HepG2 (cell line): ENCODE results near the gene PLCB4. TPM values are rescaled to one million over a fixed set of nuclear protein-coding genes. Genes with fewer than 3 reads are reported as not detected.

Experiments
- ATAC-seq: fragments of 200-7000 bp; cut with Tn5 transposase; 3 replicates; pipeline ENCODE4 v1.9.1; 2020; ENCODE audit warnings: mild to moderate bottlenecking, moderate library complexity
- BruUV-seq: library from RNA; stranded (reverse); fragments of 400-500 nt; replicated peaks from 2 replicates; lab custom pipeline; 2021; lab: Mats Ljungman, UMichigan
- CTCF ChIA-PET: fragments of 300-600 bp; formaldehyde crosslinking; extraction: SDS; loops from one replicate; lab custom pipeline; 2021; ENCODE audit warnings: low total read pairs, inconsistent platforms, low intra/inter-chr PET ratio; lab: Yijun Ruan, JAX
- POLR2A ChIA-PET: fragments of 350-600 bp; sonication (Branson Sonifier 250); formaldehyde crosslinking; loops from one replicate; lab custom pipeline; 2020; ENCODE audit warnings: antibody characterized with exemption, inconsistent platforms; lab: Yijun Ruan, JAX
- DNase-seq: peaks from one replicate; pipeline ENCODE4 v3.0.0-alpha.2; 2015; ENCODE audit warnings: low spot score
- FAIRE-seq: peaks from 3 replicates; lab custom pipeline; 2011; peaks lifted over from hg19 to GRCh38; lab: Jason Lieb, UNC
- H2AFZ ChIP-seq: one replicate; pipeline ENCODE4 v1.6.1; 2011; ENCODE audit warnings: low read length, inconsistent platforms
- H3K27ac ChIP-seq: fragments of 300-600 bp; 3 replicates; pipeline ENCODE4 v1.8.0; 2011; ENCODE audit warnings: mixed run types, mild to moderate bottlenecking, mixed read lengths, low read length, inconsistent platforms; ENCODE audit not compliant: insufficient read depth; ENCODE audit errors: extremely low read length
- H3K27me3 ChIP-seq, 2 experiments: fragments of 200-600 bp in 1 of 2; 2 replicates in 1 of 2; 3 replicates in 1 of 2; pipeline versions ENCODE4 v1.6.0 to v1.8.0; 2011; ENCODE audit warnings: low read length in 2 of 2, mild to moderate bottlenecking in 2 of 2, moderate library complexity in 2 of 2, inconsistent platforms in 1 of 2; ENCODE audit not compliant: insufficient read depth in 2 of 2, control insufficient read depth in 1 of 2
- H3K36me3 ChIP-seq, 2 experiments: fragments of 200-600 bp in 1 of 2; replicated peaks in 1 of 2; 2 replicates in 1 of 2; 3 replicates in 1 of 2; pipeline versions ENCODE4 v1.5.1 to v1.8.0; 2011; ENCODE audit warnings: low read length in 2 of 2, inconsistent platforms in 1 of 2; ENCODE audit not compliant: insufficient read depth in 2 of 2, control insufficient read depth in 1 of 2
- H3K4me1 ChIP-seq: 2 replicates; pipeline ENCODE4 v1.5.1; 2012; ENCODE audit warnings: low read length, inconsistent platforms; ENCODE audit not compliant: insufficient read depth
- H3K4me2 ChIP-seq: 2 replicates; pipeline ENCODE4 v1.6.0; 2011; ENCODE audit warnings: low read depth, low read length, inconsistent platforms
- H3K4me3 ChIP-seq, 3 experiments: fragments of 200-600 bp in 1 of 3; sonication (generic), shearing (Covaris generic) in 1 of 3; replicated peaks in 1 of 3; 2 replicates each; pipeline ENCODE4 v1.5.1; 2011 to 2016; ENCODE audit warnings: low read length in 3 of 3, inconsistent platforms in 2 of 3, low read depth in 2 of 3, mild to moderate bottlenecking in 2 of 3, control low read depth in 1 of 3, mixed read lengths in 1 of 3; ENCODE audit not compliant: insufficient read depth in 1 of 3
- H3K79me2 ChIP-seq: one replicate; pipeline ENCODE4 v1.6.1; 2011; ENCODE audit warnings: low read length, inconsistent platforms; ENCODE audit not compliant: insufficient read depth
- H3K9ac ChIP-seq: 2 replicates; pipeline ENCODE4 v1.6.0; 2011; ENCODE audit warnings: mild to moderate bottlenecking, low read depth, low read length, inconsistent platforms; ENCODE audit not compliant: insufficient read depth
- H3K9me3 ChIP-seq: 2 replicates; pipeline ENCODE4 v1.5.1; 2012; ENCODE audit warnings: mild to moderate bottlenecking, low read length
- H4K20me1 ChIP-seq: 2 replicates; pipeline ENCODE4 v1.6.0; 2011; ENCODE audit warnings: inconsistent platforms, mild to moderate bottlenecking, low read length, moderate library complexity; ENCODE audit not compliant: insufficient read depth
- BORCS8-MEF2B ChIP-seq: sonication (generic); formaldehyde crosslinking; IDR thresholded peaks from 2 replicates; pipeline ENCODE4 v1.8.0; 2022; ENCODE audit warnings: mild to moderate bottlenecking, missing genetic modification reagents
- GATA4 ChIP-seq: sonication (generic); IDR thresholded peaks from 2 replicates; pipeline ENCODE4 v1.6.1; 2016; ENCODE audit warnings: antibody characterized with exemption, low read depth, borderline replicate concordance
- MIXL1 ChIP-seq: IDR thresholded peaks from 2 replicates; pipeline ENCODE4 v1.6.1; 2016
- NCOA5 ChIP-seq: sonication (generic); formaldehyde crosslinking; IDR thresholded peaks from 2 replicates; pipeline ENCODE4 v1.4.0; 2020; ENCODE audit warnings: missing genetic modification reagents
- TAF1 ChIP-seq: sonication (generic); formaldehyde crosslinking; IDR thresholded peaks from 2 replicates; pipeline ENCODE4 v1.4.0; 2020; ENCODE audit warnings: missing genetic modification reagents
- TBX3 ChIP-seq: fragments of 450-650 bp; IDR thresholded peaks from 2 replicates; pipeline ENCODE4 v1.6.1; 2017; ENCODE audit warnings: antibody characterized with exemption, mild to moderate bottlenecking, inconsistent platforms, borderline replicate concordance
- ZKSCAN8 ChIP-seq: IDR thresholded peaks from 2 replicates; pipeline ENCODE4 v1.6.1; 2016; ENCODE audit warnings: borderline replicate concordance, missing genetic modification reagents, missing compliant biosample characterization
- ZNF772 ChIP-seq: sonication (generic); formaldehyde crosslinking; IDR thresholded peaks from 2 replicates; pipeline ENCODE4 v1.5.0; 2020; ENCODE audit warnings: mild to moderate bottlenecking, missing genetic modification reagents
- WGBS: methylation state at CpG from one replicate; pipeline ENCODE4 v1.1.6; 2017; ENCODE audit warnings: low lambda C conversion rate; 5-methylcytosine and 5-hydroxymethylcytosine counted together
- in situ Hi-C: cut with HindIII; loops from 2 replicates; pipeline ENCODE4 v1.10.0; 2017; ENCODE audit warnings: low pct_unique_long_range_greater_than_20kb; ENCODE audit not compliant: extremely low pct_ligation_motif_present
- intact Hi-C: fragments of 100-400 bp; cut with micrococcal nuclease; formaldehyde crosslinking; loops from one replicate; pipeline ENCODE4 v1.10.0; 2022; ENCODE audit not compliant: unreplicated experiment
- polyA plus RNA-seq, 8 experiments: library from polyadenylated mRNA; depleted of rRNA in 3 of 8; stranded (reverse) in 7 of 8; unstranded in 1 of 8; fragments of >200 nt; fragmentation: Illumina TruSeq in 4 of 8; extraction: Trizol in 4 of 8; gene quantifications; 2 replicates each; pipeline versions ENCODE4 v1.2.1 to v1.2.3, GENCODE V29; 2011 to 2016; ENCODE audit warnings: low read depth in 4 of 8, missing spikeins in 1 of 8, mixed read lengths in 1 of 8; ENCODE audit not compliant: insufficient read depth in 1 of 8
- total RNA-seq, 5 experiments: library from RNA; depleted of rRNA; stranded (reverse); fragments of >200 nt; fragmentation: Illumina TruSeq; extraction: Trizol; gene quantifications; 2 replicates each; pipeline ENCODE4 v1.2.3, GENCODE V29; 2016; ENCODE audit warnings: low read depth in 1 of 5
- TF ChIP-seq, protein P1 (sequence below): sonication (generic); formaldehyde crosslinking; IDR thresholded peaks from 2 replicates; pipeline ENCODE4 v1.4.0; 2020; ENCODE audit warnings: missing genetic modification reagents, mild to moderate bottlenecking, borderline replicate concordance
- TF ChIP-seq, protein P2 (sequence below): IDR thresholded peaks from 2 replicates; pipeline ENCODE4 v1.4.0; 2020; ENCODE audit warnings: mild to moderate bottlenecking, missing genetic modification reagents
- TF ChIP-seq, protein P3 (sequence below): sonication (generic); formaldehyde crosslinking; IDR thresholded peaks from 2 replicates; pipeline ENCODE4 v1.4.0; 2020; ENCODE audit warnings: missing genetic modification reagents, borderline replicate concordance

The PLCB4 gene
- total and polyA plus RNA-seq, 2 of the 13 experiments (the other 11 are each of a cell fraction or from before 2014, with no cell fraction given) = 0.01 TPM; not detected in 1

DNA sequence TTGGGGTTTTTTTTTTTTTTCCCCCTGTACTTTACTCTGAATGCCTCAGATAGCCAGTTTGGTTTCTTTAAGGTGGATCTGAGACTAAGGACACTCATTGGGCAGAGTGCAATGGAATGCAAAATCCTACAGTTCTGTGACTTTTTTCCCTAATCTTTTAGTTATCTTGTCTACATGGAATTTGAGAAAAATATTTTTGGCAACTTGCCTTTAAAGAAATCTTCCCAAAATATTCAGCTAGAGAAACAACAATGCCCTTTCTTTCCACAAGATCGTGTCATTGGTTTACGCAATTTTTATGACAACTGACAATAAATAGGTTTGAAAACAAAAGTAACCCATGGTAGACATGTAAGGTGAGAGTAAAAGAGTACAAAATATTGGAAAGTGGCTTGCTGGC is 273.8 kb downstream of the PLCB4 start:
- 14% methylated on average over 2 of the region's 2 CpGs for WGBS
- in situ Hi-C loops = no loop called here
- H3K9ac ChIP-seq = no peak overlapping the region
- BruUV-seq = no TSS peak
- no peaks in the 10 kb centered on the region for H4K20me1 ChIP-seq
- FAIRE-seq (no peak), ATAC-seq (no peak), DNase-seq (no peak)
- H2AFZ ChIP-seq = no peak overlapping the region
- no peak overlapping the region for H3K27ac ChIP-seq
- TF ChIP-seq BORCS8-MEF2B (CRISPR knock-in tag) = no peak
- no peak for TF ChIP-seq MIXL1 (CRISPR knock-in tag)
- TF ChIP-seq ZKSCAN8 (CRISPR knock-in tag) = no peak
- TF ChIP-seq GATA4 = no peak
- TF ChIP-seq, protein P1, sequence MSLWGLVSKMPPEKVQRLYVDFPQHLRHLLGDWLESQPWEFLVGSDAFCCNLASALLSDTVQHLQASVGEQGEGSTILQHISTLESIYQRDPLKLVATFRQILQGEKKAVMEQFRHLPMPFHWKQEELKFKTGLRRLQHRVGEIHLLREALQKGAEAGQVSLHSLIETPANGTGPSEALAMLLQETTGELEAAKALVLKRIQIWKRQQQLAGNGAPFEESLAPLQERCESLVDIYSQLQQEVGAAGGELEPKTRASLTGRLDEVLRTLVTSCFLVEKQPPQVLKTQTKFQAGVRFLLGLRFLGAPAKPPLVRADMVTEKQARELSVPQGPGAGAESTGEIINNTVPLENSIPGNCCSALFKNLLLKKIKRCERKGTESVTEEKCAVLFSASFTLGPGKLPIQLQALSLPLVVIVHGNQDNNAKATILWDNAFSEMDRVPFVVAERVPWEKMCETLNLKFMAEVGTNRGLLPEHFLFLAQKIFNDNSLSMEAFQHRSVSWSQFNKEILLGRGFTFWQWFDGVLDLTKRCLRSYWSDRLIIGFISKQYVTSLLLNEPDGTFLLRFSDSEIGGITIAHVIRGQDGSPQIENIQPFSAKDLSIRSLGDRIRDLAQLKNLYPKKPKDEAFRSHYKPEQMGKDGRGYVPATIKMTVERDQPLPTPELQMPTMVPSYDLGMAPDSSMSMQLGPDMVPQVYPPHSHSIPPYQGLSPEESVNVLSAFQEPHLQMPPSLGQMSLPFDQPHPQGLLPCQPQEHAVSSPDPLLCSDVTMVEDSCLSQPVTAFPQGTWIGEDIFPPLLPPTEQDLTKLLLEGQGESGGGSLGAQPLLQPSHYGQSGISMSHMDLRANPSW (CRISPR knock-in tag) = no peak
- no peak for TF ChIP-seq NCOA5
- no peak for TF ChIP-seq TBX3
- TF ChIP-seq, protein P2, sequence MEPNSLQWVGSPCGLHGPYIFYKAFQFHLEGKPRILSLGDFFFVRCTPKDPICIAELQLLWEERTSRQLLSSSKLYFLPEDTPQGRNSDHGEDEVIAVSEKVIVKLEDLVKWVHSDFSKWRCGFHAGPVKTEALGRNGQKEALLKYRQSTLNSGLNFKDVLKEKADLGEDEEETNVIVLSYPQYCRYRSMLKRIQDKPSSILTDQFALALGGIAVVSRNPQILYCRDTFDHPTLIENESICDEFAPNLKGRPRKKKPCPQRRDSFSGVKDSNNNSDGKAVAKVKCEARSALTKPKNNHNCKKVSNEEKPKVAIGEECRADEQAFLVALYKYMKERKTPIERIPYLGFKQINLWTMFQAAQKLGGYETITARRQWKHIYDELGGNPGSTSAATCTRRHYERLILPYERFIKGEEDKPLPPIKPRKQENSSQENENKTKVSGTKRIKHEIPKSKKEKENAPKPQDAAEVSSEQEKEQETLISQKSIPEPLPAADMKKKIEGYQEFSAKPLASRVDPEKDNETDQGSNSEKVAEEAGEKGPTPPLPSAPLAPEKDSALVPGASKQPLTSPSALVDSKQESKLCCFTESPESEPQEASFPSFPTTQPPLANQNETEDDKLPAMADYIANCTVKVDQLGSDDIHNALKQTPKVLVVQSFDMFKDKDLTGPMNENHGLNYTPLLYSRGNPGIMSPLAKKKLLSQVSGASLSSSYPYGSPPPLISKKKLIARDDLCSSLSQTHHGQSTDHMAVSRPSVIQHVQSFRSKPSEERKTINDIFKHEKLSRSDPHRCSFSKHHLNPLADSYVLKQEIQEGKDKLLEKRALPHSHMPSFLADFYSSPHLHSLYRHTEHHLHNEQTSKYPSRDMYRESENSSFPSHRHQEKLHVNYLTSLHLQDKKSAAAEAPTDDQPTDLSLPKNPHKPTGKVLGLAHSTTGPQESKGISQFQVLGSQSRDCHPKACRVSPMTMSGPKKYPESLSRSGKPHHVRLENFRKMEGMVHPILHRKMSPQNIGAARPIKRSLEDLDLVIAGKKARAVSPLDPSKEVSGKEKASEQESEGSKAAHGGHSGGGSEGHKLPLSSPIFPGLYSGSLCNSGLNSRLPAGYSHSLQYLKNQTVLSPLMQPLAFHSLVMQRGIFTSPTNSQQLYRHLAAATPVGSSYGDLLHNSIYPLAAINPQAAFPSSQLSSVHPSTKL (CRISPR knock-in tag) = no peak
- TF ChIP-seq, protein P3, sequence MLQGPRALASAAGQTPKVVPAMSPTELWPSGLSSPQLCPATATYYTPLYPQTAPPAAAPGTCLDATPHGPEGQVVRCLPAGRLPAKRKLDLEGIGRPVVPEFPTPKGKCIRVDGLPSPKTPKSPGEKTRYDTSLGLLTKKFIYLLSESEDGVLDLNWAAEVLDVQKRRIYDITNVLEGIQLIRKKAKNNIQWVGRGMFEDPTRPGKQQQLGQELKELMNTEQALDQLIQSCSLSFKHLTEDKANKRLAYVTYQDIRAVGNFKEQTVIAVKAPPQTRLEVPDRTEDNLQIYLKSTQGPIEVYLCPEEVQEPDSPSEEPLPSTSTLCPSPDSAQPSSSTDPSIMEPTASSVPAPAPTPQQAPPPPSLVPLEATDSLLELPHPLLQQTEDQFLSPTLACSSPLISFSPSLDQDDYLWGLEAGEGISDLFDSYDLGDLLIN = no peak
- TF ChIP-seq ZNF772 (CRISPR knock-in tag) = no peak
- TF ChIP-seq TAF1 (CRISPR knock-in tag) = no peak
- no peaks in the 10 kb centered on the region for H3K79me2 ChIP-seq
- no peaks in the 10 kb centered on the region for H3K4me1 ChIP-seq
- no peak overlapping the region for H3K4me3 ChIP-seq
- POLR2A ChIA-PET = no interaction called here
- intact Hi-C loops = no loop called here
- H3K27me3 ChIP-seq = 0 out of 5 replicates have a peak, but pooled peaks cover 0 to 16% of the 10 kb centered on the region in 2 experiments
- H3K4me2 ChIP-seq = no peak overlapping the region
- CTCF ChIA-PET = no interaction called here
- H3K9me3 ChIP-seq = no peaks in the 10 kb centered on the region
- H3K36me3 ChIP-seq = no peaks in the 10 kb centered on the region
